ENCODE measurements around the gene PHETA2.

DNA sequence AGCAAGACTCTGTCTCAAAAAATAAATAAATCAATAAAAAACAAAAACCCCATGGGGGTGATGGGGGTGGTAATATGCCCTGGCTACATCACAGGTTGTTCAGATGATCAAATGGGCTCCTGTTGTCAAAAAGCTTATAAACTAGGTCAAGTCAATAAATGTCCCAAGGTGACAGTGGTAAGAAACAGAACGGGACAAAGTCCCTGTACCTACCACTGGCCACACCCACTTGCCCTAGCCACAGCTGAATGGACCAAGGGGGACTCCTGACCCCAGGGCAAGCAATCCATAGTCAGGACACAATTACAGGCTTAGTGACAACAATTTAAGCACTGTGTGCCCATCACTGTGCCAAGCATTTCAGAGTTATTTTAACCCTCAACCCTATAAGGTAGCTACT lies 9.4 kb upstream of the PHETA2 start:
- TF ChIP-seq EZH2 (IDR thresholded peaks at IDR 0.05; ENCODE audit: low read depth), result no peak
- TF ChIP-seq, protein P1, sequence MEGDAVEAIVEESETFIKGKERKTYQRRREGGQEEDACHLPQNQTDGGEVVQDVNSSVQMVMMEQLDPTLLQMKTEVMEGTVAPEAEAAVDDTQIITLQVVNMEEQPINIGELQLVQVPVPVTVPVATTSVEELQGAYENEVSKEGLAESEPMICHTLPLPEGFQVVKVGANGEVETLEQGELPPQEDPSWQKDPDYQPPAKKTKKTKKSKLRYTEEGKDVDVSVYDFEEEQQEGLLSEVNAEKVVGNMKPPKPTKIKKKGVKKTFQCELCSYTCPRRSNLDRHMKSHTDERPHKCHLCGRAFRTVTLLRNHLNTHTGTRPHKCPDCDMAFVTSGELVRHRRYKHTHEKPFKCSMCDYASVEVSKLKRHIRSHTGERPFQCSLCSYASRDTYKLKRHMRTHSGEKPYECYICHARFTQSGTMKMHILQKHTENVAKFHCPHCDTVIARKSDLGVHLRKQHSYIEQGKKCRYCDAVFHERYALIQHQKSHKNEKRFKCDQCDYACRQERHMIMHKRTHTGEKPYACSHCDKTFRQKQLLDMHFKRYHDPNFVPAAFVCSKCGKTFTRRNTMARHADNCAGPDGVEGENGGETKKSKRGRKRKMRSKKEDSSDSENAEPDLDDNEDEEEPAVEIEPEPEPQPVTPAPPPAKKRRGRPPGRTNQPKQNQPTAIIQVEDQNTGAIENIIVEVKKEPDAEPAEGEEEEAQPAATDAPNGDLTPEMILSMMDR (conservative IDR thresholded peaks at IDR 0.05), result no peak

Data from PC-9 (cell line).